ENCODE results near the gene SLC9B2. TPM values are rescaled to one million over a fixed set of nuclear protein-coding genes. Genes with fewer than 3 reads are reported as not detected.

The SLC9B2 gene
- polyA plus RNA-seq, 2 of the 4 experiments (the other 2 are of a cell fraction): 7.3 to 9.2 TPM

DNA sequence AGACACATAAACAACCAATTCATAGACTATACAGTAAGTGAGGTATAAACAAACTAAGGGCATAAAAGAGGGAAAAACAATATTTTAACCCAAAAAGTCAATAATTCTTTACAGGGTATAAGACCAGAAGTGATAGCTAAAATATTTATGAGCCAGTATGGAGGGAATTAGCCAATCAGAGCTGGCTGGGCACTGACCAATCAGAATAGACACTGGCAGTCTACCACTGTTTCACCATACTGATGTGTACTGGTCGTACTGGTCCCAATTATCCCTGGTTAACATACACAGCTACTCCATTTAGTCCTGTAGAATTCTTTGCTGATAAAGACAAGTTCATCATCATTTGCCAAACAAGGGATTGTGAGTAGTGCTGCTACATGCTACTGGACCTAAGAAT lies 47.3 kb downstream of the SLC9B2 start (continued):
- TF ChIP-seq, protein P1, sequence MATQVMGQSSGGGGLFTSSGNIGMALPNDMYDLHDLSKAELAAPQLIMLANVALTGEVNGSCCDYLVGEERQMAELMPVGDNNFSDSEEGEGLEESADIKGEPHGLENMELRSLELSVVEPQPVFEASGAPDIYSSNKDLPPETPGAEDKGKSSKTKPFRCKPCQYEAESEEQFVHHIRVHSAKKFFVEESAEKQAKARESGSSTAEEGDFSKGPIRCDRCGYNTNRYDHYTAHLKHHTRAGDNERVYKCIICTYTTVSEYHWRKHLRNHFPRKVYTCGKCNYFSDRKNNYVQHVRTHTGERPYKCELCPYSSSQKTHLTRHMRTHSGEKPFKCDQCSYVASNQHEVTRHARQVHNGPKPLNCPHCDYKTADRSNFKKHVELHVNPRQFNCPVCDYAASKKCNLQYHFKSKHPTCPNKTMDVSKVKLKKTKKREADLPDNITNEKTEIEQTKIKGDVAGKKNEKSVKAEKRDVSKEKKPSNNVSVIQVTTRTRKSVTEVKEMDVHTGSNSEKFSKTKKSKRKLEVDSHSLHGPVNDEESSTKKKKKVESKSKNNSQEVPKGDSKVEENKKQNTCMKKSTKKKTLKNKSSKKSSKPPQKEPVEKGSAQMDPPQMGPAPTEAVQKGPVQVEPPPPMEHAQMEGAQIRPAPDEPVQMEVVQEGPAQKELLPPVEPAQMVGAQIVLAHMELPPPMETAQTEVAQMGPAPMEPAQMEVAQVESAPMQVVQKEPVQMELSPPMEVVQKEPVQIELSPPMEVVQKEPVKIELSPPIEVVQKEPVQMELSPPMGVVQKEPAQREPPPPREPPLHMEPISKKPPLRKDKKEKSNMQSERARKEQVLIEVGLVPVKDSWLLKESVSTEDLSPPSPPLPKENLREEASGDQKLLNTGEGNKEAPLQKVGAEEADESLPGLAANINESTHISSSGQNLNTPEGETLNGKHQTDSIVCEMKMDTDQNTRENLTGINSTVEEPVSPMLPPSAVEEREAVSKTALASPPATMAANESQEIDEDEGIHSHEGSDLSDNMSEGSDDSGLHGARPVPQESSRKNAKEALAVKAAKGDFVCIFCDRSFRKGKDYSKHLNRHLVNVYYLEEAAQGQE (IDR thresholded peaks at IDR 0.05): no peak
- TF ChIP-seq SMC3 (IDR thresholded peaks at IDR 0.05) (no peak), SREBF2 (IDR thresholded peaks at IDR 0.05) (no peak), CHD4 (IDR thresholded peaks at IDR 0.05; ENCODE audit: borderline replicate concordance) (no peak), ESRRA (IDR thresholded peaks at IDR 0.05; ENCODE audit: borderline replicate concordance, low read length) (no peak), EP300 (IDR thresholded peaks at IDR 0.05) (no peak), TFCP2L1 (CRISPR knock-in tag; IDR thresholded peaks at IDR 0.05) (no peak)

DNA sequence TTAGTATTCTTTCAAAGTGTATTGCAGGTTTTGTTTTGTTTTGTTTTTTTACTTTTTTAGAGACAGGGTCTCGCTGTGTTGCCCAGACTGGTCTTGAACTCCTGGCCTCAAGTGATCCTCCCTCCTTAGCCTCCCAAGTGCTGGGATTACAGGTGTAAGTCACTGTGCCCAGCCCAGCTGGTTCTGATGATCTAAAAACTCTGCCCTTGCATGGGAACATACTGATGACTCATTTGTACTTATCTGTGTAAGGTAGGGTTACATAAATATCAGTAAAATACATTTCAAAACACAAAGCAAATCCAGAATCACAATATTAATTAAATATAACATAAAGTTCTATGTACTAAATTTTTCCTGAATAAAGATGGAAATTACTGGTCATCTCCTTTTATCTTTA lies 49.7 kb downstream of the SLC9B2 start:
- Histone ChIP-seq H3K4me1 (no peaks in the 10 kb centered on the region), H3K27ac (no peak overlapping the region), H3K9me3 (no peaks in the 10 kb centered on the region), H3K4me3 (no peak overlapping the region), H3K4me2 (no peak overlapping the region)
- no peak for TF ChIP-seq ZSCAN20 (CRISPR knock-in tag; IDR thresholded peaks at IDR 0.05)
- TF ChIP-seq HDAC2 (IDR thresholded peaks at IDR 0.05): no peak
- TF ChIP-seq, protein P2, sequence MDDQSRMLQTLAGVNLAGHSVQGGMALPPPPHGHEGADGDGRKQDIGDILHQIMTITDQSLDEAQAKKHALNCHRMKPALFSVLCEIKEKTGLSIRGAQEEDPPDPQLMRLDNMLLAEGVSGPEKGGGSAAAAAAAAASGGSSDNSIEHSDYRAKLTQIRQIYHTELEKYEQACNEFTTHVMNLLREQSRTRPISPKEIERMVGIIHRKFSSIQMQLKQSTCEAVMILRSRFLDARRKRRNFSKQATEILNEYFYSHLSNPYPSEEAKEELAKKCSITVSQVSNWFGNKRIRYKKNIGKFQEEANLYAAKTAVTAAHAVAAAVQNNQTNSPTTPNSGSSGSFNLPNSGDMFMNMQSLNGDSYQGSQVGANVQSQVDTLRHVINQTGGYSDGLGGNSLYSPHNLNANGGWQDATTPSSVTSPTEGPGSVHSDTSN (IDR thresholded peaks at IDR 0.05): no peak
- no peak for TF ChIP-seq ESRRA (IDR thresholded peaks at IDR 0.05; ENCODE audit: borderline replicate concordance, low read length)
- TF ChIP-seq, protein P3, sequence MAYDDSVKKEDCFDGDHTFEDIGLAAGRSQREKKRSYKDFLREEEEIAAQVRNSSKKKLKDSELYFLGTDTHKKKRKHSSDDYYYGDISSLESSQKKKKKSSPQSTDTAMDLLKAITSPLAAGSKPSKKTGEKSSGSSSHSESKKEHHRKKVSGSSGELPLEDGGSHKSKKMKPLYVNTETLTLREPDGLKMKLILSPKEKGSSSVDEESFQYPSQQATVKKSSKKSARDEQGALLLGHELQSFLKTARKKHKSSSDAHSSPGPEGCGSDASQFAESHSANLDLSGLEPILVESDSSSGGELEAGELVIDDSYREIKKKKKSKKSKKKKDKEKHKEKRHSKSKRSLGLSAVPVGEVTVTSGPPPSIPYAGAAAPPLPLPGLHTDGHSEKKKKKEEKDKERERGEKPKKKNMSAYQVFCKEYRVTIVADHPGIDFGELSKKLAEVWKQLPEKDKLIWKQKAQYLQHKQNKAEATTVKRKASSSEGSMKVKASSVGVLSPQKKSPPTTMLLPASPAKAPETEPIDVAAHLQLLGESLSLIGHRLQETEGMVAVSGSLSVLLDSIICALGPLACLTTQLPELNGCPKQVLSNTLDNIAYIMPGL (CRISPR knock-in tag; IDR thresholded peaks at IDR 0.05; ENCODE audit: borderline replicate concordance): no peak
- no peak for TF ChIP-seq FOSB (CRISPR knock-in tag; IDR thresholded peaks at IDR 0.05)
- no peak for TF ChIP-seq POLR2AphosphoS2 (conservative IDR thresholded peaks at IDR 0.05; ENCODE audit: low read length)
- no peak for TF ChIP-seq HEYL (CRISPR knock-in tag; IDR thresholded peaks at IDR 0.05)
- TF ChIP-seq CBX8 (IDR thresholded peaks at IDR 0.05): no peak
- TF ChIP-seq EHF (CRISPR knock-in tag; IDR thresholded peaks at IDR 0.05): no peak
- TF ChIP-seq CBX2 (IDR thresholded peaks at IDR 0.05; ENCODE audit: borderline replicate concordance, low read depth): no peak
- no peak for TF ChIP-seq MAZ (IDR thresholded peaks at IDR 0.05; ENCODE audit: borderline replicate concordance, low read depth, low read length)
- TF ChIP-seq MAFK (IDR thresholded peaks at IDR 0.05; ENCODE audit: partially characterized antibody): no peak
- TF ChIP-seq POLR2A (IDR thresholded peaks at IDR 0.05; ENCODE audit: low read length): no peak
- TF ChIP-seq CHD2 (IDR thresholded peaks at IDR 0.05; ENCODE audit: low read length, partially characterized antibody): no peak
- TF ChIP-seq FOSL2 (IDR thresholded peaks at IDR 0.05): no peak
- TF ChIP-seq FOSL2 (CRISPR knock-in tag; IDR thresholded peaks at IDR 0.05): no peak
- 40% methylated on average over 1 of the region's 1 CpG for WGBS (ENCODE audit: missing lambda C conversion rate)
- ATAC-seq (no peak), FAIRE-seq (no peak), DNase-seq (ENCODE audit: low read depth in 1 of 2, low spot score in 1 of 2) (no peak)
- ChIA-PET POLR2A (no interaction called here), CTCF (no interaction called here)
